ENCODE results near the gene EPHB3.

EPHB3 gene

GRCh38 chr3:184570489-184570888 lies 8.9 kb downstream of the EPHB3 start:
- H3K27ac ChIP-seq (ENCODE audit: insufficient read depth, low read depth, low read length, poor library complexity, severe bottlenecking): no peak overlapping the region
- 19% methylated on average over 6 of the region's 6 CpGs for WGBS, 2 experiments
- peaks cover 52% of the 10 kb centered on the region for H3K4me1 ChIP-seq (ENCODE audit: control insufficient read depth, insufficient read depth, low read length)

GRCh38 chr3:184571750-184572377 lies 10.3 kb downstream of the EPHB3 start:
- 91 to 92% methylated on average over 12 of the region's 12 CpGs for WGBS, 2 experiments
- Histone ChIP-seq H3K9me3 (ENCODE audit: control insufficient read depth, low read length) (no peaks in the 10 kb centered on the region), H3K4me1 (ENCODE audit: control insufficient read depth, insufficient read depth, low read length) (peaks cover 45% of the 10 kb centered on the region), H3K36me3 (ENCODE audit: control insufficient read depth, insufficient read depth, low read length) (no peaks in the 10 kb centered on the region), H3K27me3 (ENCODE audit: control insufficient read depth, insufficient read depth, low read length, poor library complexity, severe bottlenecking) (peaks cover 43% of the 10 kb centered on the region), H3K27ac (ENCODE audit: insufficient read depth, low read depth, low read length, poor library complexity, severe bottlenecking) (no peak overlapping the region), H3K4me3 (ENCODE audit: insufficient read depth, low read depth, low read length) (no peak overlapping the region)

More at GRCh38 chr3:184570489-184570888, 8.9 kb downstream of the EPHB3 start:
- Histone ChIP-seq H3K4me3 (ENCODE audit: insufficient read depth, low read depth, low read length) (no peak overlapping the region), H3K9me3 (ENCODE audit: control insufficient read depth, low read length) (no peaks in the 10 kb centered on the region), H3K27me3 (ENCODE audit: control insufficient read depth, insufficient read depth, low read length, poor library complexity, severe bottlenecking) (peaks cover 57% of the 10 kb centered on the region), H3K36me3 (ENCODE audit: control insufficient read depth, insufficient read depth, low read length) (no peaks in the 10 kb centered on the region)

- peaks cover 35% of the 10 kb centered on the region for H3K27me3 ChIP-seq (ENCODE audit: control insufficient read depth, insufficient read depth, low read length, poor library complexity, severe bottlenecking)
- 93 to 94% methylated on average over 33 of the region's 33 CpGs for WGBS, 2 experiments
- no peaks in the 10 kb centered on the region for H3K9me3 ChIP-seq (ENCODE audit: control insufficient read depth, low read length)
- H3K4me3 ChIP-seq (ENCODE audit: insufficient read depth, low read depth, low read length): no peak overlapping the region
- H3K36me3 ChIP-seq (ENCODE audit: control insufficient read depth, insufficient read depth, low read length): no peaks in the 10 kb centered on the region
- H3K27ac ChIP-seq (ENCODE audit: insufficient read depth, low read depth, low read length, poor library complexity, severe bottlenecking): no peak overlapping the region
- peaks cover 45% of the 10 kb centered on the region for H3K4me1 ChIP-seq (ENCODE audit: control insufficient read depth, insufficient read depth, low read length)
Measured at GRCh38 chr3:184572633-184573270, 11.2 kb downstream of the EPHB3 start.

GRCh38 chr3:184574515-184575417 lies 13.2 kb downstream of the EPHB3 start:
- Histone ChIP-seq H3K4me3 (ENCODE audit: insufficient read depth, low read depth, low read length) (peak overlapping the region; percentile 2), H3K36me3 (ENCODE audit: control insufficient read depth, insufficient read depth, low read length) (no peaks in the 10 kb centered on the region), H3K4me1 (ENCODE audit: control insufficient read depth, insufficient read depth, low read length) (peaks cover 45% of the 10 kb centered on the region), H3K27me3 (ENCODE audit: control insufficient read depth, insufficient read depth, low read length, poor library complexity, severe bottlenecking) (peaks cover 19% of the 10 kb centered on the region), H3K27ac (ENCODE audit: insufficient read depth, low read depth, low read length, poor library complexity, severe bottlenecking) (peak overlapping the region; percentile 67), H3K9me3 (ENCODE audit: control insufficient read depth, low read length) (no peaks in the 10 kb centered on the region)
- 27 to 31% methylated on average over 15 of the region's 15 CpGs for WGBS, 2 experiments

DNA sequence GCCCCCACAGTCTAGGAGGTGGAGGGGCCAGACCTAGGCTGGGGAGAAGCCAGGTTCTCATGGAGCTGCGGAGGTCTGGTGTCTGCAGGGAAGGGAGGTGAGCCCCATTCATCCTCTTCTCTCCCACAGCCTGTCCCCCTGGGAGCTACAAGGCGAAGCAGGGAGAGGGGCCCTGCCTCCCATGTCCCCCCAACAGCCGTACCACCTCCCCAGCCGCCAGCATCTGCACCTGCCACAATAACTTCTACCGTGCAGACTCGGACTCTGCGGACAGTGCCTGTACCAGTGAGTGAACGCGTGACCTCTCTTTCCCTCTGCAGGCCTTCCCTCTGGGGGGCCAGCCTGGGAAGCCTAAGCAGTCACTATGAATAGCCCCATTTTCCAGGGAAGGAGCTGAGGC lies 14.1 kb downstream of the EPHB3 start:
- H3K4me3 ChIP-seq (ENCODE audit: insufficient read depth, low read depth, low read length): no peak overlapping the region
- no peaks in the 10 kb centered on the region for H3K9me3 ChIP-seq (ENCODE audit: control insufficient read depth, low read length)
- H3K27me3 ChIP-seq (ENCODE audit: control insufficient read depth, insufficient read depth, low read length, poor library complexity, severe bottlenecking): peaks cover 11% of the 10 kb centered on the region
- no peaks in the 10 kb centered on the region for H3K36me3 ChIP-seq (ENCODE audit: control insufficient read depth, insufficient read depth, low read length)
- H3K27ac ChIP-seq (ENCODE audit: insufficient read depth, low read depth, low read length, poor library complexity, severe bottlenecking): no peak overlapping the region
- H3K4me1 ChIP-seq (ENCODE audit: control insufficient read depth, insufficient read depth, low read length): peaks cover 36% of the 10 kb centered on the region
- 89 to 90% methylated on average over 9 of the region's 9 CpGs for WGBS, 2 experiments

DNA sequence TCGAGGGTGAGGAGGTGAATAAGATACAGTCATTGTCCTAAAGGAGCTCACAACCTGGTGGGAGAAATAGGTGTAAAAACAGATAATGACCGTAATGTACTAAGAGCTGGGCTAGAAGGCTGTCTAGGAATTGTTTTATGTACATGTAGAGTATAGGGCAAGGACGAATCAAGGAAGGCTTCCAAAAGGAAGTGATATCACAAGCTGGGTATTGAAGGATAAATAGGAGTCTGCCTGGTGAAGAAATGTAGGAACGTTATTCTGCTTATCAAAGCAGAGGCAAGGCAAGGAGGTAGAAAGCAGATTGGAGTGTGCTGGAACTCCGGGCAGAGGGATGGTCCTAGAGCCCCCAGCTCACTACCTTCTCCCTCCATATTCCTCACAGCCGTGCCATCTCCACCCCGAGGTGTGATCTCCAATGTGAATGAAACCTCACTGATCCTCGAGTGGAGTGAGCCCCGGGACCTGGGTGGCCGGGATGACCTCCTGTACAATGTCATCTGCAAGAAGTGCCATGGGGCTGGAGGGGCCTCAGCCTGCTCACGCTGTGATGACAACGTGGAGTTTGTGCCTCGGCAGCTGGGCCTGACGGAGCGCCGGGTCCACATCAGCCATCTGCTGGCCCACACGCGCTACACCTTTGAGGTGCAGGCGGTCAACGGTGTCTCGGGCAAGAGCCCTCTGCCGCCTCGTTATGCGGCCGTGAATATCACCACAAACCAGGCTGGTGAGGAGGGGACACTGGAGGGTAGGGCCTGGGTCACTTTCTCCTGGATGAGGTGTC lies 15.1 kb downstream of the EPHB3 start:
- no peaks in the 10 kb centered on the region for H3K36me3 ChIP-seq (ENCODE audit: control insufficient read depth, insufficient read depth, low read length)

DNA sequence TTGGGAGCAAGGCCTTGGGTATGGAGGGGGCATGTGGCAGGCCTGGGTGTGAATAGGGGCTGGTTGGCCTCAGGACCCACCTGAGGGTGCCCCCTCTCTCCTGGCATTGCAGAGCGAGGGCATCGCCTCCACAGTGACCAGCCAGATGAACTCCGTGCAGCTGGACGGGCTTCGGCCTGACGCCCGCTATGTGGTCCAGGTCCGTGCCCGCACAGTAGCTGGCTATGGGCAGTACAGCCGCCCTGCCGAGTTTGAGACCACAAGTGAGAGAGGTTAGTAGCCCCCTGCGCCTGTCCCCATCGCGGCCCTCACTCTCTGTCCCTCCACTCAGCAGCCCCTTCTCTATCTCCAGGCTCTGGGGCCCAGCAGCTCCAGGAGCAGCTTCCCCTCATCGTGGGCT lies 16.0 kb downstream of the EPHB3 start:
- no peak overlapping the region for H3K27ac ChIP-seq (ENCODE audit: insufficient read depth, low read depth, low read length, poor library complexity, severe bottlenecking)
- no peak overlapping the region for H3K4me3 ChIP-seq (ENCODE audit: insufficient read depth, low read depth, low read length)
- H3K27me3 ChIP-seq (ENCODE audit: control insufficient read depth, insufficient read depth, low read length, poor library complexity, severe bottlenecking): no peaks in the 10 kb centered on the region
- 95 to 96% methylated on average over 15 of the region's 15 CpGs for WGBS, 2 experiments
- no peaks in the 10 kb centered on the region for H3K9me3 ChIP-seq (ENCODE audit: control insufficient read depth, low read length)
- H3K36me3 ChIP-seq (ENCODE audit: control insufficient read depth, insufficient read depth, low read length): no peaks in the 10 kb centered on the region
- peaks cover 44% of the 10 kb centered on the region for H3K4me1 ChIP-seq (ENCODE audit: control insufficient read depth, insufficient read depth, low read length)

More for the DNA sequence above, 15.1 kb downstream of the EPHB3 start:
- Histone ChIP-seq H3K4me3 (ENCODE audit: insufficient read depth, low read depth, low read length) (no peak overlapping the region), H3K27me3 (ENCODE audit: control insufficient read depth, insufficient read depth, low read length, poor library complexity, severe bottlenecking) (peaks cover 5% of the 10 kb centered on the region), H3K9me3 (ENCODE audit: control insufficient read depth, low read length) (no peaks in the 10 kb centered on the region), H3K4me1 (ENCODE audit: control insufficient read depth, insufficient read depth, low read length) (peaks cover 35% of the 10 kb centered on the region), H3K27ac (ENCODE audit: insufficient read depth, low read depth, low read length, poor library complexity, severe bottlenecking) (no peak overlapping the region)
- 95 to 96% methylated on average over 25 of the region's 25 CpGs for WGBS, 2 experiments

DNA sequence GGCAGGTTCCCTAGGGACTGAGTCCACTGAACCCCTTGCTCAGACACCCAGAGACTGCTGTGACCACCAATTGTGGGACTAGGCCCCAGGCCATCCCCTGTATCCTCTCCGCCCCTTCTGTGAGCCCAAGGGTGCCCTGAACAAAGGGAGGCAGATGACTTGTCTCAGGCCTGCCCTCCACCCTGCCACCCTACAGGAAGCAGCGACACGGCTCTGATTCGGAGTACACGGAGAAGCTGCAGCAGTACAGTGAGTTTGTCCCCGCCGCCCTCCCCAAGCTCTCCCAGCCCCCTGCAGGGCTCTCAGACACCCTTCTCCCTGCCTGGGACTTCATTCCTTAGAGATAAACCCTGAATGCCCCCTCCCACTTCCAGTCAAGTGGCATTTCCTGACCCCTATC lies 16.6 kb downstream of the EPHB3 start:
- Histone ChIP-seq H3K27me3 (ENCODE audit: control insufficient read depth, insufficient read depth, low read length, poor library complexity, severe bottlenecking) (peaks cover 4% of the 10 kb centered on the region), H3K36me3 (ENCODE audit: control insufficient read depth, insufficient read depth, low read length) (no peaks in the 10 kb centered on the region), H3K27ac (ENCODE audit: insufficient read depth, low read depth, low read length, poor library complexity, severe bottlenecking) (no peak overlapping the region), H3K4me1 (ENCODE audit: control insufficient read depth, insufficient read depth, low read length) (peaks cover 50% of the 10 kb centered on the region), H3K9me3 (ENCODE audit: control insufficient read depth, low read length) (no peaks in the 10 kb centered on the region), H3K4me3 (ENCODE audit: insufficient read depth, low read depth, low read length) (no peak overlapping the region)
- WGBS, 2 experiments: 89 to 90% methylated on average over 7 of the region's 7 CpGs

DNA sequence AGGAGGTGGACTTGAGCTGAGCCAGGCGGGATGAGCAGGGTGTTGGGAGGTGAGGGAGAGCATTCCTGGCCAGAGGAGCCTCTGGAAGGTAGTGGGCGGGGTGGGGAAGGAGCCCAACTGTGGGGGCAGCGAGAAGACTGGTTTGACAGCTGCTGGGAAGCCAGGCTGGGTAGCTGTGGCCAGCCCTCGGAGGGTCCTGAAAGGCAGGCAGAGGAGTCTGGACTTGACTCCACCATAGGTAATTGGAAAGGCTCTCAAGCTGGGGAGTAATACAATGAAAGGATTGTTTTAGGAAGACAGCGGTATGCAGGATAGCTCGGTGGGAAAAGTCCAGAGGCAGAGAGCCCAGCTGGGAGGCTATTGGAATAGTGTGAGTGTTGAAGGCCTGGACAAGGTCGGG lies 17.2 kb downstream of the EPHB3 start:
- 48 to 50% methylated on average over 7 of the region's 7 CpGs for WGBS, 2 experiments
- H3K9me3 ChIP-seq (ENCODE audit: control insufficient read depth, low read length): no peaks in the 10 kb centered on the region
- H3K36me3 ChIP-seq (ENCODE audit: control insufficient read depth, insufficient read depth, low read length): no peaks in the 10 kb centered on the region
- H3K27ac ChIP-seq (ENCODE audit: insufficient read depth, low read depth, low read length, poor library complexity, severe bottlenecking): no peak overlapping the region
- H3K27me3 ChIP-seq (ENCODE audit: control insufficient read depth, insufficient read depth, low read length, poor library complexity, severe bottlenecking): peaks cover 10% of the 10 kb centered on the region
- peaks cover 51% of the 10 kb centered on the region for H3K4me1 ChIP-seq (ENCODE audit: control insufficient read depth, insufficient read depth, low read length)
- no peak overlapping the region for H3K4me3 ChIP-seq (ENCODE audit: insufficient read depth, low read depth, low read length)
